HG02759 (cell line): ENCODE measurements around the gene TCERG1L.

Experiments
- ATAC-seq: cut with Tn5 transposase; IDR thresholded peaks from one replicate; pipeline ENCODE4 v1.9.1; 2021; ENCODE audit warnings: mild to moderate bottlenecking, moderate library complexity; ENCODE audit not compliant: unreplicated experiment

TCERG1L gene

GRCh38 chr10:131131726-131132591, 179.6 kb downstream of the TCERG1L start:
- ATAC-seq = no peak

- ATAC-seq = no peak
Observed at GRCh38 chr10:131130025-131130424, 181.5 kb downstream of the TCERG1L start.

GRCh38 chr10:131129544-131129943, 182.0 kb downstream of the TCERG1L start:
- no peak for ATAC-seq

- ATAC-seq = no peak
Observed at GRCh38 chr10:131128731-131129130, 182.8 kb downstream of the TCERG1L start.

GRCh38 chr10:131127610-131128009, 183.9 kb downstream of the TCERG1L start:
- no peak for ATAC-seq

- no peak for ATAC-seq
Observed at GRCh38 chr10:131127138-131127589, 184.4 kb downstream of the TCERG1L start.

- ATAC-seq = no peak
Observed at GRCh38 chr10:131126321-131127137, 185.0 kb downstream of the TCERG1L start.

- ATAC-seq = no peak
Observed at GRCh38 chr10:131125511-131126225, 185.9 kb downstream of the TCERG1L start.

- ATAC-seq = no peak
Observed at GRCh38 chr10:131124945-131125344, 186.6 kb downstream of the TCERG1L start.

- ATAC-seq = no peak
Observed at GRCh38 chr10:131123496-131123895, 188.0 kb downstream of the TCERG1L start.

- no peak for ATAC-seq
Observed at GRCh38 chr10:131121511-131122035, 189.9 kb downstream of the TCERG1L start.

GRCh38 chr10:131119626-131120355, 191.7 kb downstream of the TCERG1L start:
- ATAC-seq = no peak

- no peak for ATAC-seq
Observed at GRCh38 chr10:131117416-131118212, 193.9 kb downstream of the TCERG1L start.

- no peak for ATAC-seq
Observed at GRCh38 chr10:131116991-131117375, 194.5 kb downstream of the TCERG1L start.

- ATAC-seq = no peak
Observed at GRCh38 chr10:131116216-131116990, 195.1 kb downstream of the TCERG1L start.

- no peak for ATAC-seq
Observed at GRCh38 chr10:131115801-131116200, 195.7 kb downstream of the TCERG1L start.

- no peak for ATAC-seq
Observed at GRCh38 chr10:131115321-131115720, 196.2 kb downstream of the TCERG1L start.

- ATAC-seq = no peak
Observed at GRCh38 chr10:131114846-131115245, 196.7 kb downstream of the TCERG1L start.
